Peyer's patch (tissue), 4 donors: Measurements from ENCODE around the gene SLF2.

Experiments
- CTCF ChIP-seq, 6 experiments: fragments of 450-650 bp in 4 of 6; fragments of 200-600 bp in 2 of 6; sonication (generic) in 1 of 6; IDR thresholded peaks; one replicate each; pipeline ENCODE4 v1.5.1; 2017 to 2019; ENCODE audit warnings: antibody characterized with exemption in 6 of 6, mild to moderate bottlenecking in 3 of 6, moderate library complexity in 1 of 6
- POLR2A ChIP-seq, 2 donors: fragments of 450-650 bp; IDR thresholded peaks; one replicate each; pipeline ENCODE4 v1.5.1; 2017; ENCODE audit warnings: antibody characterized with exemption in 2 of 2, mild to moderate bottlenecking in 2 of 2, moderate library complexity in 2 of 2

GRCh38 chr10:101000127-101000914 is 87.6 kb downstream of the SLF2 start:
- no peak for TF ChIP-seq CTCF (IDR thresholded peaks at IDR 0.05)
- no peak for TF ChIP-seq POLR2A (IDR thresholded peaks at IDR 0.05)
